ENCODE measurements around the gene VPS37B. TPM values are rescaled to one million over a fixed set of nuclear protein-coding genes. Genes with fewer than 3 reads are reported as not detected.

VPS37B gene
- total and polyA plus RNA-seq, 2 donors (not counting 1 experiment from before 2014, with no cell fraction given), result 66.7 to 88.1 TPM

- ATAC-seq (ENCODE audit: low read depth) (no peak), DNase-seq (no peak)
- no peak overlapping the region for H3K27ac Mint-ChIP-seq
- peaks cover 26% of the 10 kb centered on the region for H3K4me1 Mint-ChIP-seq
- H3K9me3 ChIP-seq (ENCODE audit: control extremely low read depth in 1 of 3, control insufficient read depth in 2 of 3, insufficient read depth in 1 of 3, low read length in 2 of 3), result no peaks in the 10 kb centered on the region
- ChIA-PET POLR2A (no interaction called here), CTCF (interaction anchor here (0.8 to 1.8 kb wide), 4 partner anchors 14 to 105 kb away, joined by 3 to 7 read pairs (median 3); no protein-coding TSS in a partner anchor)
- no peak overlapping the region for H3K4me3 ChIP-seq (ENCODE audit: control extremely low read depth in 1 of 5, extremely low read depth in 1 of 5, insufficient read depth in 1 of 5, low read depth in 2 of 5, low read length in 4 of 5)
- TF ChIP-seq EZH2 (IDR thresholded peaks at IDR 0.05; ENCODE audit: borderline replicate concordance, insufficient read depth, low read depth, low read length, poor library complexity, severe bottlenecking) (no peak), CTCF (IDR thresholded peaks at IDR 0.05) (no peak)
- H3K79me2 ChIP-seq (ENCODE audit: control insufficient read depth, insufficient read depth, low read length), result peaks cover 80% of the 10 kb centered on the region
- no peaks in the 10 kb centered on the region for H3K27me3 ChIP-seq (replicated peaks in 1 of 4; ENCODE audit: control extremely low read depth in 1 of 4, control insufficient read depth in 3 of 4, insufficient read depth in 4 of 4, low read length in 3 of 4)
- no peak overlapping the region for H3K4me3 Mint-ChIP-seq
- no peak overlapping the region for H2AFZ ChIP-seq (ENCODE audit: insufficient read depth, low read depth, low read length, poor library complexity, severe bottlenecking)
- H3K4me1 ChIP-seq (ENCODE audit: control insufficient read depth in 2 of 2, insufficient read depth in 2 of 2, low read length in 2 of 2), result peaks cover 0 to 15% of the 10 kb centered on the region in 2 donors
- H3K9ac ChIP-seq (ENCODE audit: low read length), result no peak overlapping the region
- no peaks in the 10 kb centered on the region for H3K27me3 Mint-ChIP-seq
- H3K36me3 ChIP-seq (replicated peaks in 1 of 2; ENCODE audit: control extremely low read depth in 1 of 2, control insufficient read depth in 1 of 2, extremely low read depth in 1 of 2, insufficient read depth in 2 of 2, low read length in 1 of 2), result peaks cover 1 to 71% of the 10 kb centered on the region in 2 experiments
- no peaks in the 10 kb centered on the region for H3K9me3 Mint-ChIP-seq (ENCODE audit: insufficient read depth)
- H3K4me2 ChIP-seq (replicated peaks; ENCODE audit: low read depth, low read length, poor library complexity, severe bottlenecking), result no peak overlapping the region
- intact Hi-C loops (cut with micrococcal nuclease), result no loop called here
- 97% methylated on average over 5 of the region's 5 CpGs for WGBS (ENCODE audit: insufficient coverage)
- H4K20me1 ChIP-seq (ENCODE audit: control insufficient read depth, insufficient read depth, low read length, poor library complexity, severe bottlenecking), result peaks cover 95% of the 10 kb centered on the region
- H3K27ac ChIP-seq (ENCODE audit: low read length in 2 of 2), result no peak overlapping the region
These were observed 48.4 kb downstream of the VPS37B start for GRCh38 chr12:122847516-122847836.

GRCh38 chr12:122846622-122847515, 49.1 kb downstream of the VPS37B start:
- H3K27me3 Mint-ChIP-seq, result no peaks in the 10 kb centered on the region
- Histone ChIP-seq H3K4me2 (replicated peaks; ENCODE audit: low read depth, low read length, poor library complexity, severe bottlenecking) (no peak overlapping the region), H3K4me3 (ENCODE audit: control extremely low read depth in 1 of 5, extremely low read depth in 1 of 5, insufficient read depth in 1 of 5, low read depth in 2 of 5, low read length in 4 of 5) (no peak overlapping the region), H3K4me1 (ENCODE audit: control insufficient read depth in 2 of 2, insufficient read depth in 2 of 2, low read length in 2 of 2) (peaks cover 0 to 22% of the 10 kb centered on the region in 2 donors), H3K36me3 (replicated peaks in 1 of 2; ENCODE audit: control extremely low read depth in 1 of 2, control insufficient read depth in 1 of 2, extremely low read depth in 1 of 2, insufficient read depth in 2 of 2, low read length in 1 of 2) (peaks cover 0 to 65% of the 10 kb centered on the region in 2 experiments), H4K20me1 (ENCODE audit: control insufficient read depth, insufficient read depth, low read length, poor library complexity, severe bottlenecking) (peaks cover 95% of the 10 kb centered on the region), H2AFZ (ENCODE audit: insufficient read depth, low read depth, low read length, poor library complexity, severe bottlenecking) (no peak overlapping the region), H3K9me3 (ENCODE audit: control extremely low read depth in 1 of 3, control insufficient read depth in 2 of 3, insufficient read depth in 1 of 3, low read length in 2 of 3) (no peaks in the 10 kb centered on the region), H3K79me2 (ENCODE audit: control insufficient read depth, insufficient read depth, low read length) (peaks cover 85% of the 10 kb centered on the region), H3K9ac (ENCODE audit: low read length) (no peak overlapping the region), H3K27ac (ENCODE audit: low read length in 2 of 2) (no peak overlapping the region), H3K27me3 (replicated peaks in 1 of 4; ENCODE audit: control extremely low read depth in 1 of 4, control insufficient read depth in 3 of 4, insufficient read depth in 4 of 4, low read length in 3 of 4) (no peaks in the 10 kb centered on the region)
- no peak overlapping the region for H3K4me3 Mint-ChIP-seq
- no peaks in the 10 kb centered on the region for H3K9me3 Mint-ChIP-seq (ENCODE audit: insufficient read depth)
- intact Hi-C loops (cut with micrococcal nuclease), result no loop called here
- CTCF ChIA-PET, result interaction anchor here (0.8 to 2.7 kb wide), 6 partner anchors 13 to 106 kb away, joined by 3 to 11 read pairs (median 4); no protein-coding TSS in a partner anchor
- no peak for DNase-seq
- no peak overlapping the region for H3K27ac Mint-ChIP-seq
- no peak for ATAC-seq (ENCODE audit: low read depth)
- WGBS (ENCODE audit: insufficient coverage), result 94% methylated on average over 27 of the region's 27 CpGs
- H3K4me1 Mint-ChIP-seq, result peaks cover 32% of the 10 kb centered on the region
- TF ChIP-seq CTCF (IDR thresholded peaks at IDR 0.05) (no peak), EZH2 (IDR thresholded peaks at IDR 0.05; ENCODE audit: borderline replicate concordance, insufficient read depth, low read depth, low read length, poor library complexity, severe bottlenecking) (no peak)
- POLR2A ChIA-PET, result interaction anchor here (1.0 kb wide), 1 partner anchor 120 kb away, joined by 3 read pairs; the partner anchor contains the start of gene ABCB9

Measured in B cell (primary cell).